Inflammatory macrophage treated with lipopolysaccharide for 4 hours (primary cell): ENCODE data around the gene SORCS2.

ENCODE experiments used
- DNase-seq: peaks from one replicate; pipeline ENCODE4 v3.0.0-alpha.2; 2020

The SORCS2 gene

GRCh38 chr4:7362862-7363430 is 170.6 kb downstream of the SORCS2 start:
- no peak for DNase-seq

- DNase-seq: no peak
Measured at GRCh38 chr4:7364979-7365378, 172.6 kb downstream of the SORCS2 start.

- no peak for DNase-seq
Measured at GRCh38 chr4:7365462-7366179, 173.3 kb downstream of the SORCS2 start.

- no peak for DNase-seq
Measured at GRCh38 chr4:7366180-7366945, 174.0 kb downstream of the SORCS2 start.

- no peak for DNase-seq
Measured at GRCh38 chr4:7366954-7367353, 174.6 kb downstream of the SORCS2 start.

- DNase-seq: no peak
Measured at GRCh38 chr4:7367406-7367805, 175.1 kb downstream of the SORCS2 start.

GRCh38 chr4:7367864-7368277 is 175.5 kb downstream of the SORCS2 start:
- DNase-seq: no peak

- no peak for DNase-seq
Measured at GRCh38 chr4:7368296-7368695, 176.0 kb downstream of the SORCS2 start.

- no peak for DNase-seq
Measured at GRCh38 chr4:7369511-7369910, 177.2 kb downstream of the SORCS2 start.

GRCh38 chr4:7370038-7370437 is 177.7 kb downstream of the SORCS2 start:
- no peak for DNase-seq

GRCh38 chr4:7371210-7371941 is 179.0 kb downstream of the SORCS2 start:
- no peak for DNase-seq

GRCh38 chr4:7372673-7373072 is 180.3 kb downstream of the SORCS2 start:
- no peak for DNase-seq

GRCh38 chr4:7374571-7374970 is 182.2 kb downstream of the SORCS2 start:
- DNase-seq: no peak

- DNase-seq: no peak
Measured at GRCh38 chr4:7375427-7375826, 183.1 kb downstream of the SORCS2 start.

- DNase-seq: no peak
Measured at GRCh38 chr4:7377223-7377865, 185.0 kb downstream of the SORCS2 start.

- DNase-seq: no peak
Measured at GRCh38 chr4:7379186-7379585, 186.8 kb downstream of the SORCS2 start.

GRCh38 chr4:7379719-7380118 is 187.4 kb downstream of the SORCS2 start:
- no peak for DNase-seq

- DNase-seq: no peak
Measured at GRCh38 chr4:7381221-7381889, 189.0 kb downstream of the SORCS2 start.

GRCh38 chr4:7381890-7382633 is 189.7 kb downstream of the SORCS2 start:
- no peak for DNase-seq

GRCh38 chr4:7382634-7383014 is 190.3 kb downstream of the SORCS2 start:
- DNase-seq: no peak

- DNase-seq: no peak
Measured at GRCh38 chr4:7383266-7383665, 190.9 kb downstream of the SORCS2 start.
